ENCODE results near the gene NMD3. TPM values are rescaled to one million over a fixed set of nuclear protein-coding genes. Genes with fewer than 3 reads are reported as not detected.

Gene NMD3
- total and polyA plus RNA-seq, 4 experiments from 2014 or later = 38.7 to 52.6 (median 42.1) TPM

GRCh38 chr3:161251716-161252115 is 30.6 kb downstream of the NMD3 start:
- H3K4me3 Mint-ChIP-seq = no peak overlapping the region
- no peak overlapping the region for H3K27ac ChIP-seq (ENCODE audit: low read depth, low read length)
- no peaks in the 10 kb centered on the region for H3K4me1 ChIP-seq (ENCODE audit: insufficient read depth, low read length)
- no peaks in the 10 kb centered on the region for H3K27me3 Mint-ChIP-seq
- H3K4me3 ChIP-seq (ENCODE audit: low read length in 2 of 2) = no peak overlapping the region
- peaks cover 50 to 67% of the 10 kb centered on the region in 2 donors for H3K36me3 Mint-ChIP-seq
- peaks cover 44% of the 10 kb centered on the region for H3K36me3 ChIP-seq (ENCODE audit: insufficient read depth, low read length)
- H3K9me3 Mint-ChIP-seq = no peaks in the 10 kb centered on the region
- ChIA-PET POLR2A (ENCODE audit: partially characterized antibody) (no interaction called here), CTCF (ENCODE audit: partially characterized antibody) (no interaction called here)
- H3K4me1 Mint-ChIP-seq = peaks cover 0 to 7% (median 5%) of the 10 kb centered on the region in 4 donors
- DNase-seq = no peak
- no peak overlapping the region for H3K27ac Mint-ChIP-seq
- no peaks in the 10 kb centered on the region for H3K27me3 ChIP-seq (ENCODE audit: insufficient read depth, low read length)
- H3K9me3 ChIP-seq (ENCODE audit: control insufficient read depth in 1 of 2, low read length in 2 of 2) = no peaks in the 10 kb centered on the region
- intact Hi-C loops (cut with micrococcal nuclease) = no loop called here

GRCh38 chr3:161252143-161252542 is 31.0 kb downstream of the NMD3 start:
- H3K9me3 ChIP-seq (ENCODE audit: control insufficient read depth in 1 of 2, low read length in 2 of 2) = no peaks in the 10 kb centered on the region
- intact Hi-C loops (cut with micrococcal nuclease) = no loop called here
- no peak overlapping the region for H3K4me3 Mint-ChIP-seq
- POLR2A ChIA-PET (ENCODE audit: partially characterized antibody) = no interaction called here
- no peaks in the 10 kb centered on the region for H3K27me3 ChIP-seq (ENCODE audit: insufficient read depth, low read length)
- H3K27ac Mint-ChIP-seq = no peak overlapping the region
- peaks cover 51 to 64% of the 10 kb centered on the region in 2 donors for H3K36me3 Mint-ChIP-seq
- no peaks in the 10 kb centered on the region for H3K27me3 Mint-ChIP-seq
- no peak overlapping the region for H3K4me3 ChIP-seq (ENCODE audit: low read length in 2 of 2)
- H3K9me3 Mint-ChIP-seq = no peaks in the 10 kb centered on the region
- no peaks in the 10 kb centered on the region for H3K4me1 ChIP-seq (ENCODE audit: insufficient read depth, low read length)
- peaks cover 39% of the 10 kb centered on the region for H3K36me3 ChIP-seq (ENCODE audit: insufficient read depth, low read length)
- CTCF ChIA-PET (ENCODE audit: partially characterized antibody) = no interaction called here
- H3K27ac ChIP-seq (ENCODE audit: low read depth, low read length) = no peak overlapping the region
- DNase-seq = no peak
- peaks cover 0 to 7% (median 5%) of the 10 kb centered on the region in 4 donors for H3K4me1 Mint-ChIP-seq

- peaks cover 0 to 7% (median 6%) of the 10 kb centered on the region in 4 donors for H3K4me1 Mint-ChIP-seq
- no peaks in the 10 kb centered on the region for H3K27me3 Mint-ChIP-seq
- Histone ChIP-seq H3K27ac (ENCODE audit: low read depth, low read length) (no peak overlapping the region), H3K36me3 (ENCODE audit: insufficient read depth, low read length) (peaks cover 29% of the 10 kb centered on the region), H3K4me1 (ENCODE audit: insufficient read depth, low read length) (no peaks in the 10 kb centered on the region), H3K9me3 (ENCODE audit: control insufficient read depth in 1 of 2, low read length in 2 of 2) (no peaks in the 10 kb centered on the region), H3K4me3 (ENCODE audit: low read length in 2 of 2) (no peak overlapping the region), H3K27me3 (ENCODE audit: insufficient read depth, low read length) (no peaks in the 10 kb centered on the region)
- no peaks in the 10 kb centered on the region for H3K9me3 Mint-ChIP-seq
- DNase-seq = no peak
- peaks cover 55 to 61% of the 10 kb centered on the region in 2 donors for H3K36me3 Mint-ChIP-seq
- intact Hi-C loops (cut with micrococcal nuclease) = no loop called here
- CTCF ChIA-PET (ENCODE audit: partially characterized antibody) = no interaction called here
- H3K27ac Mint-ChIP-seq = peak overlapping the region in 2 of 7 donors; percentile 2 to 56
- H3K4me3 Mint-ChIP-seq = no peak overlapping the region
- POLR2A ChIA-PET (ENCODE audit: partially characterized antibody) = no interaction called here
These were observed 32.6 kb downstream of the NMD3 start for GRCh38 chr3:161253711-161254110.

GRCh38 chr3:161254861-161255260 is 33.8 kb downstream of the NMD3 start:
- CTCF ChIA-PET (ENCODE audit: partially characterized antibody) = no interaction called here
- Histone ChIP-seq H3K4me3 (ENCODE audit: low read length in 2 of 2) (no peak overlapping the region), H3K36me3 (ENCODE audit: insufficient read depth, low read length) (peaks cover 18% of the 10 kb centered on the region), H3K9me3 (ENCODE audit: control insufficient read depth in 1 of 2, low read length in 2 of 2) (no peaks in the 10 kb centered on the region), H3K27me3 (ENCODE audit: insufficient read depth, low read length) (no peaks in the 10 kb centered on the region), H3K4me1 (ENCODE audit: insufficient read depth, low read length) (no peaks in the 10 kb centered on the region), H3K27ac (ENCODE audit: low read depth, low read length) (no peak overlapping the region)
- no peak for DNase-seq
- H3K27ac Mint-ChIP-seq = peak overlapping the region in 2 of 7 donors; percentile 45 to 62
- peaks cover 0 to 7% (median 6%) of the 10 kb centered on the region in 4 donors for H3K4me1 Mint-ChIP-seq
- intact Hi-C loops (cut with micrococcal nuclease) = no loop called here
- peaks cover 0 to under 1% (median 0%) of the 10 kb centered on the region in 8 donors for H3K9me3 Mint-ChIP-seq
- H3K36me3 Mint-ChIP-seq = peaks cover 53 to 54% of the 10 kb centered on the region in 2 donors
- POLR2A ChIA-PET (ENCODE audit: partially characterized antibody) = no interaction called here
- no peaks in the 10 kb centered on the region for H3K27me3 Mint-ChIP-seq
- H3K4me3 Mint-ChIP-seq = no peak overlapping the region

GRCh38 chr3:161263057-161263456 is 41.9 kb downstream of the NMD3 start:
- no peaks in the 10 kb centered on the region for H3K27me3 ChIP-seq (ENCODE audit: insufficient read depth, low read length)
- H3K9me3 ChIP-seq (ENCODE audit: control insufficient read depth in 1 of 2, low read length in 2 of 2) = no peaks in the 10 kb centered on the region
- Mint-ChIP-seq H3K4me3 (no peak overlapping the region), H3K27me3 (no peaks in the 10 kb centered on the region), H3K27ac (no peak overlapping the region), H3K4me1 (peaks cover 0 to 9% (median 3%) of the 10 kb centered on the region in 4 donors), H3K9me3 (peaks cover 0 to 9% (median 3%) of the 10 kb centered on the region in 8 donors), H3K36me3 (peaks cover 38 to 62% of the 10 kb centered on the region in 2 donors)
- H3K36me3 ChIP-seq (ENCODE audit: insufficient read depth, low read length) = no peaks in the 10 kb centered on the region
- no peak overlapping the region for H3K27ac ChIP-seq (ENCODE audit: low read depth, low read length)
- ChIA-PET POLR2A (ENCODE audit: partially characterized antibody) (no interaction called here), CTCF (ENCODE audit: partially characterized antibody) (interaction anchor here (1.0 to 1.4 kb wide), 2 partner anchors 9 to 146 kb away, joined by 3 read pairs; no protein-coding TSS in a partner anchor)
- DNase-seq = no peak
- intact Hi-C loops (cut with micrococcal nuclease) = no loop called here
- no peak overlapping the region for H3K4me3 ChIP-seq (ENCODE audit: low read length in 2 of 2)
- no peaks in the 10 kb centered on the region for H3K4me1 ChIP-seq (ENCODE audit: insufficient read depth, low read length)

- Histone ChIP-seq H3K4me3 (ENCODE audit: low read length in 2 of 2) (no peak overlapping the region), H3K9me3 (ENCODE audit: control insufficient read depth in 1 of 2, low read length in 2 of 2) (no peaks in the 10 kb centered on the region), H3K27me3 (ENCODE audit: insufficient read depth, low read length) (no peaks in the 10 kb centered on the region), H3K27ac (ENCODE audit: low read depth, low read length) (no peak overlapping the region), H3K36me3 (ENCODE audit: insufficient read depth, low read length) (no peaks in the 10 kb centered on the region), H3K4me1 (ENCODE audit: insufficient read depth, low read length) (no peaks in the 10 kb centered on the region)
- no peaks in the 10 kb centered on the region for H3K27me3 Mint-ChIP-seq
- intact Hi-C loops (cut with micrococcal nuclease) = no loop called here
- peaks cover 34 to 59% of the 10 kb centered on the region in 2 donors for H3K36me3 Mint-ChIP-seq
- ChIA-PET POLR2A (ENCODE audit: partially characterized antibody) (no interaction called here), CTCF (ENCODE audit: partially characterized antibody) (no interaction called here)
- DNase-seq = no peak
- H3K4me1 Mint-ChIP-seq = peaks cover 0 to 8% (median 3%) of the 10 kb centered on the region in 4 donors
- H3K27ac Mint-ChIP-seq = no peak overlapping the region
- peaks cover 0 to 8% (median 3%) of the 10 kb centered on the region in 8 donors for H3K9me3 Mint-ChIP-seq
- no peak overlapping the region for H3K4me3 Mint-ChIP-seq
These were observed 43.7 kb downstream of the NMD3 start for GRCh38 chr3:161264852-161265251.

- Mint-ChIP-seq H3K27me3 (no peaks in the 10 kb centered on the region), H3K4me1 (peaks cover 0 to 8% (median 3%) of the 10 kb centered on the region in 4 donors), H3K36me3 (peaks cover 26 to 52% of the 10 kb centered on the region in 2 donors), H3K9me3 (peaks cover 0 to 5% (median 2%) of the 10 kb centered on the region in 8 donors), H3K4me3 (no peak overlapping the region), H3K27ac (no peak overlapping the region)
- no peaks in the 10 kb centered on the region for H3K36me3 ChIP-seq (ENCODE audit: insufficient read depth, low read length)
- H3K27me3 ChIP-seq (ENCODE audit: insufficient read depth, low read length) = no peaks in the 10 kb centered on the region
- no peaks in the 10 kb centered on the region for H3K9me3 ChIP-seq (ENCODE audit: control insufficient read depth in 1 of 2, low read length in 2 of 2)
- POLR2A ChIA-PET (ENCODE audit: partially characterized antibody) = no interaction called here
- intact Hi-C loops (cut with micrococcal nuclease) = no loop called here
- DNase-seq = no peak
- H3K4me3 ChIP-seq (ENCODE audit: low read length in 2 of 2) = no peak overlapping the region
- H3K27ac ChIP-seq (ENCODE audit: low read depth, low read length) = no peak overlapping the region
- CTCF ChIA-PET (ENCODE audit: partially characterized antibody) = no interaction called here
- no peaks in the 10 kb centered on the region for H3K4me1 ChIP-seq (ENCODE audit: insufficient read depth, low read length)
These were observed 44.9 kb downstream of the NMD3 start for GRCh38 chr3:161265916-161266571.

Measured in CD4-positive, alpha-beta memory T cell (primary cell).